GM23248 (cell line): ENCODE data around the gene KMT5B.

Experiments used
- EZH2 ChIP-seq: fragments of 200-600 bp; sonication (generic); IDR thresholded peaks from 2 replicates; pipeline ENCODE4 v1.6.1; 2018; ENCODE audit warnings: antibody characterized with exemption, mild to moderate bottlenecking; ENCODE audit not compliant: insufficient read depth, poor library complexity, severe bottlenecking
- EZH2phosphoT487 ChIP-seq: fragments of 200-600 bp; sonication (generic); IDR thresholded peaks from 2 replicates; pipeline ENCODE4 v1.6.1; 2018; ENCODE audit warnings: antibody characterized with exemption, moderate library complexity, mild to moderate bottlenecking, low read depth; ENCODE audit not compliant: insufficient read depth

GRCh38 chr11:68216171-68216938 is 3.3 kb upstream of the KMT5B start:
- no peak for TF ChIP-seq EZH2phosphoT487
- no peak for TF ChIP-seq EZH2
